ENCODE measurements around the gene IKZF1.

The IKZF1 gene

DNA sequence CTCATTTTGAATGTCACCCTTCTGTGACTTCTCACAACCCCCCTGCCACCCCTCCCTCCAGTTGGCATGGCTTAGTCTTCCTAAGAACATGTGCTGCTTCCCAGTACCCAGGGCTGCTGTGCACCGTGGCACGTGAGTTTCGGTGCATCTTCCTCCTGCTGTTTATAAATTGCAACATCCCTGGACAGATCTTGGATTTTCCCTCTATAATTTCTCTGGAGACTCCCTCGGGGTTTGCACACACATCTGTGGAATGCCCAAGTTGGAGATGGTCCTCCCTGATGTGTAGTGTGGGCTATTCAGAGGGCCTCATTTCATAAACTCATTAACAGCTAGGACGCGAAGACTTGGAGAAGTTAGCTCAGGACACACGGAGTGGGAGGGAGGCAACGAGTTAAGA lies 52.9 kb downstream of the IKZF1 start:
- no peak for DNase-seq

DNA sequence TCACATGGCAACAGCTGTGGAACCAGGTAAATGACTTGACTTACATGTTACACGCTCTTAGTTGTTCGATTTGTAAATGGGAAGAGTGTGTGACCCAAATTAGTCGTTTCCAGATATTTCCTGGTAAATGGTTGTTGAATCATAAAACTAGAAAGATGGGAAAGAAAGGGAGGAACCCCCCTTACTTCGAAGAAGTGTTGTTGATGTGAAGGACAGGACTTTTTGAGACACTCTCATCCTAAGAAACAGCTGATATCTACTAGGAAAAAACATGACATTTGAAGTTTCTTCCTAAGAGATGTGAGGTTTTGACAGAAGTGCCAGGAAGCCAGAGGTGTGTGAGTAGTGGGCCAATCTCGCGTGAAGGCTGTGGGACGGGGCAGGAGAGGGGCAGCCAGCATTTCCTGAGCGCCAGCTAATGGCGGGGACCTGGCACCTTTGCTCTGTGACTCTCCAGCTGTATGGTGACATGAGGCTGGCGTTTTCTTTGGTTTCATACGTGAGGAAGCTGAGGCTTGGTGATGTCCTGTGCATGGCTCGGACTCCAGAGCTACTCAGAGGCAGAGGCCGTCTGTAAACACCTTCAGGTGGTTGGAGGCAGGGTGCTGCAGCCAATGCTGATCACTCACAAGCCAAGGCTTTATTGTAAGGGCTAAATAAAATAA lies 53.7 kb downstream of the IKZF1 start:
- DNase-seq = no peak

DNA sequence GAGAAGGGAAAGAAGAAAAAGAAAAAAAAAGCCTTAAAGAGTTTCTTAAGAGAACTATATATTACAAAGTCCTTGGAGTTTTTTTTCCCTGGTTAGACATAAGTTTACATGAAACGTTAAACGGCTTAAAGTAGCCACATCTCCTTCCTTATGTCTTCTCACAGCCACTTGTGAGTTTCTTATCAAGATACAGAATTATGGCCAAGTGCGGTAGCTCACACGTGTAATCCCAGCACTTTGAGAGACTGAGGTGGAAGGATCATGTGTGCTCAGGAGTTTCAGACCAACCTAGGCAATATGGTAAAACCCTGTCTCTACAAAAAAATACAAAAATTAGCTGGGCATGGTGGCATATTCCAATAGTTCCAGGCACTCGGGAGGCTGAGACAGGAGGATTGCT lies 54.3 kb downstream of the IKZF1 start:
- no peak for DNase-seq

DNA sequence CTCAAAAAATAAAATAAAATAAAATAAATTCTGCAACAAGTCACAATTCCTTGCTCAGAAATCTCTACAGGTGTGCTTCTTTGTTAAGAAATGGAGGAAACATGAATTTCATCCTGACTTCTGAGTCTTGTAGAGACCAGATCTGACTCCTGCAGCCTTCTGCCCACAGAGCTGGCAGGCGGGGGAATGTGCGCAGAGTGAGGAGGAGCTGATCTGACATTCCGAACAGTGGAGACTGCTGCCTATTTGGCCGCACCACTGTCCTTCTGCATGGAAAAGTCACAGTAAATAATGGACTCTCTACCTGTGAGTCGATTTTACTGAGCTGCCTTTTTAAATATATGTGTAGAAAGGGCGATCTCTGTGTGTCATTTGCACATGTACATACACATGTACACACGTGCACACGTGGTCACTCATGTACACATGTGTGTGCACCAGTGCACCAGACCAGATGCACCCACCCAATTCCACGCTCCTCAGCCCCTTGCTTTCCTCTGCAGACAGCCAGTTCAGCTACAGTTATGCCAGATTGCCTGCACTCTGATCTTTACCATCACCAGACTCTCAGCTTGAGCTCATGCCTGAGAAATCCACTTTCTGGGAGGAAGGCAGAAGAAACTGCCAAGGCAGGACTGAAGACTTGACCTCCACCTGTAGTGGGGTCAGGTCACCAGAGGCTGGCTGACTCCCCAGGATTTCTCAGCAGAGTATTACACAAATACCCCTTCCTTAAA lies 54.9 kb downstream of the IKZF1 start:
- DNase-seq = no peak

GRCh38 chr7:50359995-50360925 lies 55.7 kb downstream of the IKZF1 start:
- no peak for DNase-seq

DNA sequence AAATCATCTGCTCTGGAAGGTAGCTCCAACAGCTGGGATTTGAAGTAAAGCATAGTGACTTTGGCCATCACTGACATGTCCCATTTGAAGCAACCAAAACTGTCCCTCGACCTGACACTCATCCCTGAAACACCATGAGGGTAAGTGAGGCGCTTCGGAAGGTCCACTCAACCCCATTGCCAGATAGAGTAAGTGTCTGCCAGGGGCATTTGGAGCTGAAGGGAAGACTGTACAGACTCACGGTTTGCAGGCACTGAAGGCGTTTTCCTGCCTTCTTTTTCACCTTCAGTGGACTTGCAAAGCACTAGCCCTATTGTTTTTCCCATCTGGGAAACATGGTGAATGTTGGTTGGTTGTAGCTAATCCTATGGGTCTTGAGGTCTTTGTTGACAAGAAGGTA lies 57.6 kb downstream of the IKZF1 start:
- no peak for DNase-seq

DNA sequence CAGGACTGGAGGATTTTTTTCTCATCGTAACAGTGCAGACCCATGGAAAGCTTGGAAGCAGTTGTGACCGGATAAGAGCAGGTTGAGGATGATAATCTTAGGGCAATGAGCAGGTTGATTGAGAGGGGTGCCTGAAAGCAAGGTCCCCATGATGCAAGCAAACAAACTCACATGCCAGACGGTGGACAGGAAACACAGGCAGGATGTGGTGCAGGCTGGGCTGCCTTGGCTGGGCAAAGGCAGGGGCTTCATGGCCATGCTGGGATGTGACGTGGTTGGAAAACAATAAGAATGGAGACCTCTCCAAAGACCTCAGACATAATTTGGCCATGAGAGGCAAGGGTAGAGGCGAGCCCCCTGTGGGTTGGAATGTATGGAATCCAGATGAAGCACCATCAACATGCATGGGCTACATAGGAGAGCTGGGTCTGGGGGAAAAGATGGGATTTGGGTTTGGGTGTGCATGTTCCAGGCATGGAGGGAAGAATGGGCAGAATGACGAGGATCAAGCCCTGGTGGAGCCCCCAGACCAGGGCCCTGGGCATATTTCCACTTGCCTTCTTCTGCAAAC lies 58.3 kb downstream of the IKZF1 start:
- DNase-seq = no peak

- DNase-seq = no peak
Measured at GRCh38 chr7:50363327-50364060, 59.0 kb downstream of the IKZF1 start.

DNA sequence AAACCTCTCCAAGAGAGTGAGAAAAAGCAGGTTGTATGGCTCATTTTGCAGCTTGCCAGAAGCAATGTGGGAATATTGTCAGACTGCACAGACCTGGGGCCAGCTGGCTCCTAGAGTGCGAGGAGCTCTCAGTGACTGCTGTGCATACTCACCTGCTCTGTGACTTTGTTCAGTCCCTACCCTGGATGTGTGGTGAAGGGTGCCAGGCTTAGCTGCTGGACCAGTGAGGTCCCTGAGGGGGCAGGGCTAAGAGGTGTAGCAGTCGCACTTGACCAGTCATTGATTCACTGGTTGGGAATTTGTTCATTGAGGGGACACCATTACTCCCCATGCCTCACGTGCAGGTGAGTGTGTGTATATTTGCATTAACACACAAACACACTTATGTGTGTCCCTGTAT lies 60.1 kb downstream of the IKZF1 start:
- peak; percentile 17 for DNase-seq

- no peak for DNase-seq
Measured at GRCh38 chr7:50366311-50366710, 61.8 kb downstream of the IKZF1 start.

DNA sequence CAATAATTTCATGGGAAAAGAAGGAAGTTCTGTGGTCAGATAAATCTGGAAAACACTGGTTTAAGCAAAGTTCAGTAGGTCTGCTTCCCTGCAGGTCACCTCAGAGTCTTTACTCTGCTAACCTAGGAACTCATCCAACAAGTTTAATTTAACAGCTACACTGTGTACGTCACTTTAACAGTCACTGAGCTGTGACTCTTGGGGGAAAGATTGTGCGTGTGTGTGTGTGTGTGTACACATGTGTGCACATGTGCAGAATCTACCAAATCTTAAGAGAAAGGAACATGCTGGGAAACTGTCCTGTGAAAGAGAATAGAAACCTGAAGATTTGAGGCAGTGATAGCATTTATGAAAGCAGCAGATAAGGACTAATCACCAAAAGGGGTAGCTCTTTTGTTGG lies 62.6 kb downstream of the IKZF1 start:
- DNase-seq = no peak

GRCh38 chr7:50367570-50367969 lies 63.1 kb downstream of the IKZF1 start:
- no peak for DNase-seq

DNA sequence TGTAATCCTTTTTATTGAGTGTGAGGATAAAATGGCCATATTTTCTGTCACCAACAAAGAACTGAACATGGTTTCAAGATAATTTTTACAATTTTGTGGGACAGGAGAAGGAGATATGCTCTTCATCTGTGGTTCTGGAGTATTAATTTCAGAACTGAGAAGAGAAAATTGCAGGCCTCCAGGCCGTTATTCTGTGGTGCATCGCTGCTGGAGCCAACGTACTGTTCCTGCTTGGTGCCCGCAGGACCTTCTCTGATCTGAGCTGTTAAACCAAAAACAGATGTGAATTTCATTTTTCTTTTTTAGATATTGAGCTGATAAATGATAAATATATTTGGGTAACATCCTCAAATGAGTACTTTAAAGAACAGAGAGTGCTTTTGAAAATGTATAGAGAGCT lies 63.9 kb downstream of the IKZF1 start:
- DNase-seq = no peak

DNA sequence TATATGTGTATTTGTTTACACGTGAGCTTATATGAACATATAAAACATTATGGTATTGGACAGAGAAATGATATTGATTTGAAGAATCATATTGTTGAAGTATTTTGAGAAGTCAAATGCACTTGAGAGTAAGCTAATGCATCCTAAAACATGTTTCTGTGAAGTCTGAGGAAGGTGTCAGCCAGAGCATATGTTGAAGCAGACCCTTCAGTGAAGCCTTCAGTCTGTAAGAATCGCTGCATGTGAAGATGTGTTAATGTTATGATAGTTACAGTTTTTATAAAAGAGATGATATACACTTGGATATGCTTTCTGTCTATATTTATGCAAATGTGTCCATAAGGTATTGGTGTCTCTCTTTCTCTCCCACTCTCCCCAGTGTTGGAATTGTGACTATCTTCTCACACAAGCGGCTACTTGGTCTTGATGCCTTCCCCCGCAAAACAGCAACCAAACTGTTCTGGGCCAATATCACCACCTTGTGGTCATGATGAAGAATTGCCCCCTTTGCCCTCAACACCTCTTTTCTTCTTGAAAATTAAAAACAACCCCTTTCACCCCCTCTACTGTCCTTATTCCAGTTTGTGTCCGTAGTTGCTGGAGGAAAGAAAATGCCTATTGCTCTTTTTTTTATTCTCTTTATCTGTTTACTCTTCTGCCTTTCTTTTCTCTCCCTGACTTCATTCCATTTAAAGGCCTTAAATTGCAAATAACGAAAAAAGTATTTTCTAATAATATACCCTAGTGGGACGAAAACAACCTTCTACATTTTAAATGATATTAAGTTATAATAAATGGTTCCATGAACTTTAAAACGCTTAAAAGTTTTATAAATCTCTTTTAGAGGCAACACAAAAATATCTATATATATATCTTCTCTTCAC lies 64.9 kb downstream of the IKZF1 start:
- DNase-seq = peak; percentile 22

DNA sequence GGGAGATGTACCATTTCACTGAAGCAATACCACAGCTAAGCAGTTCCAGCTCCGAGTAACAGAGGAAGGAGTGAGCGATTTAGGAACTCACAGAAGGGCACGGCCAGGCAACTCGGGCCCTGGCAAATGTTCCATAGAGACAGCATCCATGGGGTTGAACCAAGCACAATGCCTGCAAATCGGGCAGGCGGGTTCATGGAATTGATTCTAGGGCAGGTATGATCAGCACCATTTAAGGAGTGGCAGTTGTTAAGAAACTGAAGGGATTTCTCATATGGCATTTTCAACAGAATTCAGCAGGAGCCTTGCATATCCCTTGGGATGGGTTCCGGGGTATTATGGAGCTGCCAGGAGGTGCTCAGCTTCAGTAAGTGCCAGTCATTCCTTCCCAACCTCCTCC lies 66.4 kb downstream of the IKZF1 start:
- no peak for DNase-seq

GRCh38 chr7:50371551-50372021 lies 67.1 kb downstream of the IKZF1 start:
- DNase-seq = no peak

DNA sequence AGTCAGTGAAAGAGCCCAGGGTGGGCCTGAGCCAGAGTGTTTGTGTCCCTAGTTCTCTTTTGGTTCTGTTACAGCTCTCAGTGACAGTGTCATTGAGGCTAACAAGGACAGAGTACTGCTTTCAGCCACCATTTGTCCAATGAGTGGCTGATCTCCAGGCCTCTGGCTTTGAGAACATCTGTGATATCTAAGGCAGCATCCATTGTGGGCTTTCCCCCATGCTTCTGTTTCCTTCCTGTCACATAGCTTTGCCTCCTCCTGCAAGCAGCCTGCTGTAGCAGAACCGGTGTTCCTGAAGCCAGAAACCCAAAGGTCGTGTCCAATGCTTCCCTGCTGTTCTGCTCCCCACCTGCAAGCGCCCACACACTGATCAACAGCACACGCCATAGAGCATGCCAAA lies 68.4 kb downstream of the IKZF1 start:
- no peak for DNase-seq

DNA sequence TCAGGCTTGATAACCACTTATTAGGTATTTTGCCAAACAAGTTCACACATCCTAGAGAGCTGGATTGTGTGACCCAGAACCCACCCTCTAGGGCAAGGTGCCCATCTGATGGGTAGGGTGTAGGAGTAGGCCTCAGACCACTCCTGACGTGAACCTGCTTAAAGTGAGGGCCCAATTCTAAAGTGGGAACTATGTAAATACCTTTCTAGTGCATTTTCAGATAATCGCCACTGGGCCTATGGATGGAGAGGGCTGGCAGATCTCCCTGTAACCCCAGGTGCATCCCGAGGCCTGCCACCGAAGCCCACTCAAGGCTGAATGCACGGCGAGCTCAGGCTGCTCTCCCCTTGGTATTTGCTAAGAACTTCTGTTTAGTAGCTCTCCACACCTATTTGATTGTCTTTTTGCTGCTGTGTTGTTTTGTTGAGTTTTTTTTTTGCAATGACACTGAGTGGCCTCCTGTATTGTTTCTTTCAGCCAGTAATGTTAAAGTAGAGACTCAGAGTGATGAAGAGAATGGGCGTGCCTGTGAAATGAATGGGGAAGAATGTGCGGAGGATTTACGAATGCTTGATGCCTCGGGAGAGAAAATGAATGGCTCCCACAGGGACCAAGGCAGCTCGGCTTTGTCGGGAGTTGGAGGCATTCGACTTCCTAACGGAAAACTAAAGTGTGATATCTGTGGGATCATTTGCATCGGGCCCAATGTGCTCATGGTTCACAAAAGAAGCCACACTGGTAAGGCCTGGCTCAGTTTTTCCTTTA lies 71.7 kb downstream of the IKZF1 start:
- DNase-seq = no peak

DNA sequence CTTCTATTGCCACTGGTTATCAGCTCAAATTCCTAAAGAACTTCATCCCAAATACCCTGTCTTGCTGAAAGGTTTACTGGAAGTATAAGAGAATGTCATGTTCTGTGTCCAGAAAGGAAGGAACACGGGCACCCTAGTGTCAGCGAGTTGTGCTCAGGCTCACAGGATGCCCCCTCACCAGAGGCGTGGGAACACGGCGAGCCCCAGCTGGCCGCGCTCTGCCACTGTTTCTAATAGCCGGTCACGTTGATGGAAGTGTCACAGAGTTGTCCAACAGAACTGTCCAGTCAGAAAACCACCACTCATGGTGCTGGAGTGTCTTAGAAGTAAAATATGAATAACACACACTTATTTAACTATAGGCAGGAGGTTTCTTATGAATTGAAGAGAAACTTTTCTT lies 72.8 kb downstream of the IKZF1 start:
- no peak for DNase-seq

GRCh38 chr7:50379082-50379481 lies 74.6 kb downstream of the IKZF1 start:
- peak; percentile 62 for DNase-seq

DNA sequence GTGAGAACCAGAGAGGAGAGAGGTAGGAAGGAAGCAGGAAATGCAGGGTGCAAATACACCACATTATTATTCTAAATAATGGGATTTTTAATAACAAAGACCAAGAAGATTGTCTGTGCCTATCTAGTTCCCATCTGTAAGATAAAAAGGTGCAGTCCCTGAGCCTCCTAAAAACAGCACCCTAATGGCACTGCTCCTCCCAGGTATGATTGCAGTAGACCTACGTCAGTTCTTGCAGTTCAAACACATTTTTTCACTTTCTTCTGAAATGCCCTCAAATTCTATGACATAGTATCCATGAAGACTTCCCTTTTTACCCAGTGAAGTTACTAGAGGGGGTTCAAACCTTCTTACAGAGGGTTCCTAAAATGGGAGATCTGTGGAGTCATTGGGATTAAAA lies 75.0 kb downstream of the IKZF1 start:
- no peak for DNase-seq
